Stimulated activated CD4-positive, alpha-beta T cell treated with anti-CD3 and anti-CD28 coated beads, Interleukin-12 subunit alpha, Interleukin-12 subunit beta, amount 100 ng/mL, for 4 hours (primary cell): ENCODE data around the gene TRIM25.

Experiments
- DNase-seq: peaks from one replicate; pipeline ENCODE4 v3.0.0-alpha.2; 2020

The TRIM25 gene

GRCh38 chr17:56863974-56864373 is 49.9 kb downstream of the TRIM25 start:
- DNase-seq: no peak

GRCh38 chr17:56861899-56862298 is 52.0 kb downstream of the TRIM25 start:
- DNase-seq: no peak

- no peak for DNase-seq
Measured at GRCh38 chr17:56851008-56851407, 62.8 kb downstream of the TRIM25 start.

- no peak for DNase-seq
Measured at GRCh38 chr17:56850591-56850990, 63.3 kb downstream of the TRIM25 start.

GRCh38 chr17:56849131-56849530 is 64.7 kb downstream of the TRIM25 start:
- no peak for DNase-seq

- no peak for DNase-seq
Measured at GRCh38 chr17:56847106-56847505, 66.7 kb downstream of the TRIM25 start.

- no peak for DNase-seq
Measured at GRCh38 chr17:56845934-56846333, 67.9 kb downstream of the TRIM25 start.

GRCh38 chr17:56842577-56842976 is 71.3 kb downstream of the TRIM25 start:
- no peak for DNase-seq

GRCh38 chr17:56838687-56839086 is 75.2 kb downstream of the TRIM25 start:
- no peak for DNase-seq
